ENCODE results near the gene ZNF438. TPM values are rescaled to one million over a fixed set of nuclear protein-coding genes. Genes with fewer than 3 reads are reported as not detected.

ZNF438 gene
- total and polyA plus RNA-seq, 2 of the 8 experiments (the other 6 are each of a cell fraction or from before 2014, with no cell fraction given): 0.95 to 1.7 TPM

- H2BK120ac ChIP-seq (replicated peaks; ENCODE audit: low read depth, low read length): no peak overlapping the region
- 91% methylated on average over 4 of the region's 4 CpGs; no CpG with 5 or more reads in 1 of the 2 experiments for WGBS, 2 experiments (ENCODE audit: extremely low coverage in 1 of 2, insufficient coverage in 1 of 2, insufficient read length in 1 of 2, insufficient replicate concordance in 2 of 2, low coverage in 1 of 2, low lambda C conversion rate in 2 of 2, missing lambda C conversion rate in 1 of 2)
- no peak overlapping the region for H3K14ac ChIP-seq (ENCODE audit: insufficient read length)
- no peak overlapping the region for H3K9ac ChIP-seq (replicated peaks in 1 of 4; ENCODE audit: extremely low read depth in 1 of 4, low read depth in 3 of 4, low read length in 3 of 4)
- no peaks in the 10 kb centered on the region for H3K79me2 ChIP-seq (ENCODE audit: control insufficient read depth in 1 of 2, insufficient read depth in 2 of 2, low read length in 2 of 2)
- FAIRE-seq (no peak), DNase-seq (ENCODE audit: low read depth in 1 of 2, low spot score in 2 of 2) (no peak)
- no peak overlapping the region for H4K91ac ChIP-seq (replicated peaks; ENCODE audit: insufficient read length, low read length)
- H2BK15ac ChIP-seq (ENCODE audit: low read length): no peak overlapping the region
- no peak overlapping the region for H3K23ac ChIP-seq (ENCODE audit: insufficient read length)
- no peak overlapping the region; the same call in 1 of the 2 replicates for H2AK5ac ChIP-seq (ENCODE audit: low read depth, low read length)
- ChIA-PET POLR2A (ENCODE audit: partially characterized antibody) (no interaction called here), CTCF (ENCODE audit: partially characterized antibody) (no interaction called here)
- H4K20me1 ChIP-seq (replicated peaks in 1 of 2; ENCODE audit: control insufficient read depth in 1 of 2, insufficient read depth in 2 of 2, low read length in 2 of 2): no peaks in the 10 kb centered on the region
- no peak overlapping the region for H4K8ac ChIP-seq (ENCODE audit: extremely low read depth, insufficient read depth, low read length)
- H3K23me2 ChIP-seq (ENCODE audit: low read depth, low read length): no peaks in the 10 kb centered on the region
- H2BK20ac ChIP-seq (ENCODE audit: low read length): no peak overlapping the region
- H2BK5ac ChIP-seq (ENCODE audit: low read depth, low read length): no peak overlapping the region
- H2AFZ ChIP-seq (ENCODE audit: low read length): no peak overlapping the region
- no peaks in the 10 kb centered on the region; a peak in 1 of 7 replicates for H3K4me1 ChIP-seq (replicated peaks in 1 of 4; ENCODE audit: control insufficient read depth in 3 of 4, insufficient read depth in 4 of 4, low read length in 3 of 4)
- no peak overlapping the region for H3K56ac ChIP-seq (replicated peaks; ENCODE audit: insufficient read length, low read depth, low read length)
- no peak overlapping the region for H3K27ac ChIP-seq (ENCODE audit: low read depth, low read length)
- no peak overlapping the region for H4K5ac ChIP-seq (ENCODE audit: insufficient read length, low read depth, low read length)
- no peaks in the 10 kb centered on the region for H3K27me3 ChIP-seq (replicated peaks in 1 of 4; ENCODE audit: control insufficient read depth in 3 of 4, extremely low read depth in 1 of 4, insufficient read depth in 3 of 4, low read length in 3 of 4)
- H2BK12ac ChIP-seq (ENCODE audit: low read depth, low read length): no peak overlapping the region
- H3K4me3 ChIP-seq (ENCODE audit: extremely low read depth in 1 of 4, insufficient read depth in 2 of 4, low read depth in 3 of 4, low read length in 4 of 4): no peak overlapping the region
- H3K79me1 ChIP-seq (ENCODE audit: low read depth, low read length): no peaks in the 10 kb centered on the region
- no peak overlapping the region for H3K4ac ChIP-seq (replicated peaks; ENCODE audit: insufficient read length, low read depth, low read length)
- peaks cover 0 to 3% of the 10 kb centered on the region in 2 experiments; a peak in 2 of 4 replicates for H3K9me3 ChIP-seq (ENCODE audit: insufficient read depth in 2 of 2, low read depth in 1 of 2, low read length in 1 of 2)
- no peaks in the 10 kb centered on the region for H3K36me3 ChIP-seq (ENCODE audit: control insufficient read depth in 2 of 4, insufficient read depth in 4 of 4, low read length in 3 of 4)
- H3K4me2 ChIP-seq (ENCODE audit: insufficient read depth in 1 of 2, low read depth in 2 of 2, low read length in 2 of 2): no peak overlapping the region
- H3K18ac ChIP-seq (ENCODE audit: extremely low read depth, low read length): no peak overlapping the region
- TF ChIP-seq POU5F1 (IDR thresholded peaks at IDR 0.05; ENCODE audit: low read depth, low read length): no peak
- no peak for TF ChIP-seq MAFK (IDR thresholded peaks at IDR 0.05; ENCODE audit: low read depth, low read length)
- TF ChIP-seq CHD2 (IDR thresholded peaks at IDR 0.05; ENCODE audit: low read length): no peak
- no peak for TF ChIP-seq RAD21 (IDR thresholded peaks at IDR 0.05 in 1 of 2, conservative IDR thresholded peaks at IDR 0.05 in 1 of 2; ENCODE audit: low read depth in 2 of 2, low read length in 2 of 2)
- TF ChIP-seq SIX5 (IDR thresholded peaks at IDR 0.05; ENCODE audit: low read depth, low read length): no peak
- no peak for TF ChIP-seq NRF1 (IDR thresholded peaks at IDR 0.05; ENCODE audit: low read depth, low read length)
- TF ChIP-seq SP1 (IDR thresholded peaks at IDR 0.05; ENCODE audit: low read depth, low read length): no peak
- TF ChIP-seq POLR2AphosphoS5 (IDR thresholded peaks at IDR 0.05; ENCODE audit: low read depth, low read length): no peak
- no peak for TF ChIP-seq KDM5A (IDR thresholded peaks at IDR 0.05; ENCODE audit: low read length)
- no peak for TF ChIP-seq TCF12 (IDR thresholded peaks at IDR 0.05; ENCODE audit: low read depth, low read length)
- no peak for TF ChIP-seq POLR2A (IDR thresholded peaks at IDR 0.05; ENCODE audit: control extremely low read depth in 1 of 2, low read depth in 2 of 2, low read length in 2 of 2)
- no peak for TF ChIP-seq BRCA1 (IDR thresholded peaks at IDR 0.05; ENCODE audit: low read depth, low read length)
- TF ChIP-seq SP4 (IDR thresholded peaks at IDR 0.05; ENCODE audit: low read length): no peak
- TF ChIP-seq CEBPB (IDR thresholded peaks at IDR 0.05; ENCODE audit: low read depth, low read length): no peak
Measured at GRCh38 chr10:30944005-30944404, 87.7 kb downstream of the ZNF438 start.
